HUES64 (cell line): ENCODE measurements around the gene PRAME. TPM values are rescaled to one million over a fixed set of nuclear protein-coding genes. Genes with fewer than 3 reads are reported as not detected.
"Not testable (repeated sequence)": the region's sequence is repeated elsewhere in the genome, so short reads cannot be mapped to it uniquely, and the experiment has no call there.

Experiments
- H3K27ac ChIP-seq: 2 replicates; pipeline ENCODE4 v1.7.0; 2013; ENCODE audit warnings: low read depth, low read length, inconsistent platforms
- H3K27me3 ChIP-seq: 2 replicates; pipeline ENCODE4 v1.6.1; 2013; ENCODE audit warnings: mild to moderate bottlenecking, low read length; ENCODE audit not compliant: insufficient read depth
- H3K36me3 ChIP-seq: 2 replicates; pipeline ENCODE4 v1.6.1; 2013; ENCODE audit warnings: mild to moderate bottlenecking, low read length; ENCODE audit not compliant: insufficient read depth
- H3K4me1 ChIP-seq: 2 replicates; pipeline ENCODE4 v1.6.1; 2013; ENCODE audit warnings: mild to moderate bottlenecking, low read length, moderate library complexity; ENCODE audit not compliant: insufficient read depth
- H3K4me3 ChIP-seq: 2 replicates; pipeline ENCODE4 v1.5.1; 2013; ENCODE audit warnings: mild to moderate bottlenecking, low read length, moderate library complexity
- H3K9ac ChIP-seq: 2 replicates; pipeline ENCODE4 v1.6.1; 2013; ENCODE audit warnings: mild to moderate bottlenecking, low read depth, low read length
- H3K9me3 ChIP-seq: 2 replicates; pipeline ENCODE4 v1.6.1; 2013; ENCODE audit warnings: low read depth, low read length; ENCODE audit not compliant: insufficient read depth
- WGBS: fragments of 150-250, 120-280 bp; methylation state at CpG from one replicate; pipeline ENCODE4 v1.1.7; 2013; ENCODE audit warnings: missing lambda C conversion rate; 5-methylcytosine and 5-hydroxymethylcytosine counted together
- polyA plus RNA-seq, 2 experiments: library from polyadenylated mRNA; stranded (reverse); fragments of 50-300 nt; gene quantifications; one replicate each; pipeline ENCODE4 v1.2.3, GENCODE V29; 2013

PRAME gene, protein sequence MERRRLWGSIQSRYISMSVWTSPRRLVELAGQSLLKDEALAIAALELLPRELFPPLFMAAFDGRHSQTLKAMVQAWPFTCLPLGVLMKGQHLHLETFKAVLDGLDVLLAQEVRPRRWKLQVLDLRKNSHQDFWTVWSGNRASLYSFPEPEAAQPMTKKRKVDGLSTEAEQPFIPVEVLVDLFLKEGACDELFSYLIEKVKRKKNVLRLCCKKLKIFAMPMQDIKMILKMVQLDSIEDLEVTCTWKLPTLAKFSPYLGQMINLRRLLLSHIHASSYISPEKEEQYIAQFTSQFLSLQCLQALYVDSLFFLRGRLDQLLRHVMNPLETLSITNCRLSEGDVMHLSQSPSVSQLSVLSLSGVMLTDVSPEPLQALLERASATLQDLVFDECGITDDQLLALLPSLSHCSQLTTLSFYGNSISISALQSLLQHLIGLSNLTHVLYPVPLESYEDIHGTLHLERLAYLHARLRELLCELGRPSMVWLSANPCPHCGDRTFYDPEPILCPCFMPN
- not detected for polyA plus RNA-seq (2013, experiment 1 of 2)
- 0.13 TPM for polyA plus RNA-seq (2013, experiment 2 of 2)

DNA sequence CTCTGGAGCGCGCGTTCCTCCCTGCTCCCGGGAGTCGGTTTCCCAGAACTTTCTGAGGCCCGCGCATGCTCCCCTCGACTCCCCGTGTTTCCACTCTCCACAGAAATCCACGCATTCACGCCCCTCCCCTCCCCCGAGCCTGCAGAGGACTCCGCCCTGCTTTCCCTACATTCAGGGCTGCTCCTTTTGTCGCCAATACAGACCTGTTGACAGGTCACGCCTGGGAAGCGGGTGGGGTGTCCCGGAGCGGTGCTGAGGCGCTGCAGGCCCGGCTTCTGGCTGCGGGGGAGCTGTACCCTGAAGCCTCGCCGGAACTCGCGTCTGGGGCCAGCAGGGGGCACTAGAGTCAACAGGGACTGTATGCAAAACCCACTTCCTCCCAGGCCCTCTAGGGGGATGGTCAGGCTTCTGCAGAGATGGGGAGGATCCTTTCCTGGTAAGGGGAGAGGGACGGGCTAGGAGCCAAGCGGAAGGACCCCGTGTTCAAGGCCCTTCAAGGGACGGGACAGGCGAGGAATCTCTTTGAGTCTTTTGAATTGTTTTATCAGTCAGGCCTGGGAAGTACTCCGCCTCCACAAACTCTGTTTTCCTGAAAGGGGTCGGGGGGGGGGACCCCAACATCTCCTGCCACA, at the start of gene PRAME:
TSS of gene PRAME (minus strand) at position 294 of the 632 bp plus-strand sequence. CDS start 2,433 bp downstream, outside the sequence.
- 0 out of 2 replicates have a peak, but pooled peaks cover 12% of the 10 kb centered on the region for H3K9me3 ChIP-seq
- no peak within 1 kb of the TSS for H3K4me3 ChIP-seq
- H3K27ac ChIP-seq, result no peak within 1 kb of the TSS
- H3K27me3 ChIP-seq, result peaks cover 32% of the 10 kb centered on the region
- H3K4me1 ChIP-seq, result no peaks in the 10 kb centered on the region
- no peak within 1 kb of the TSS for H3K9ac ChIP-seq
- H3K36me3 ChIP-seq, result no peaks in the 10 kb centered on the region
- 82% methylated on average over 32 of the region's 32 CpGs for WGBS

DNA sequence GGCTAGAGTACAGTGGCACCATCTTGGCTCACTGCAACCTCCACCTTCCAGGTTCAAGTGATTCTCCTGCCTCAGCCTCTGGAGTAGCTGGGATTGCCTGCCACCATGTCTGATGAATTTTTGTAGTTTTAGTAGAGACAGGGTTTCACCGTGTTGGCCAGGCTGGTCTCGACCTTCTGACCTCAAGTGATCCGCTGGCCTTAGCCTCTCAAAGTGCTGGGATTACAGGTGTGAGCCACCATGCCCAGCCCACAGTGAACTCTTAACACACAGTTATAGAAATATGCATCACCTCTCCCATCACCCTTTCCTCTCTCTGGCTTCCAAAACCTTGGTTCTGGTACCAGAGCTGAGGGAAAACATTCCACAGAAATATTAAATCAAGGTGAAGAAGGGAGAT, 49.0 kb upstream of the PRAME start:
- H3K4me1 ChIP-seq, H3K27ac ChIP-seq, H3K9ac ChIP-seq, H3K36me3 ChIP-seq, H3K9me3 ChIP-seq, H3K4me3 ChIP-seq: not testable (repeated sequence)
- H3K27me3 ChIP-seq, result peaks cover 53% of the 10 kb centered on the region
- WGBS, result 96% methylated on average over 3 of the region's 3 CpGs

DNA sequence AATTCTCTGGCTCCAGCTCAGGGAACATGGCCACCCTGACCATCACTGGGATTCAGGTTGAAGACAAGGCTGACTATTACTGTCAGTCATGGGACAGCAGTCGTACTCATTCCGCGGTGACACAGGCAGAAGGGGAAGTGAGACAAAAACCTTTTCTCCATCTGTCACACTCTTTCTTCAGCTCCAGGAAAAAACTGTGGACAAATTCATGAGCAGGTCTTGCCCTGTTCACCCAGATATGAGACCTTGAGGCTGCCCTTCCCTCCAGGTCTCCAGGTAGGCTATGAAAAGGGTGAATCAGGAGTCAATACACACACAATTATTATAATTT, 46.0 kb upstream of the PRAME start:
- WGBS, result 88% methylated on average over 3 of the region's 3 CpGs
- no peak overlapping the region for H3K9ac ChIP-seq
- no peaks in the 10 kb centered on the region for H3K4me1 ChIP-seq
- H3K4me3 ChIP-seq, result no peak overlapping the region
- no peak overlapping the region for H3K27ac ChIP-seq
- H3K9me3 ChIP-seq, result no peaks in the 10 kb centered on the region
- H3K36me3 ChIP-seq, result no peaks in the 10 kb centered on the region
- H3K27me3 ChIP-seq, result peaks cover 43% of the 10 kb centered on the region

DNA sequence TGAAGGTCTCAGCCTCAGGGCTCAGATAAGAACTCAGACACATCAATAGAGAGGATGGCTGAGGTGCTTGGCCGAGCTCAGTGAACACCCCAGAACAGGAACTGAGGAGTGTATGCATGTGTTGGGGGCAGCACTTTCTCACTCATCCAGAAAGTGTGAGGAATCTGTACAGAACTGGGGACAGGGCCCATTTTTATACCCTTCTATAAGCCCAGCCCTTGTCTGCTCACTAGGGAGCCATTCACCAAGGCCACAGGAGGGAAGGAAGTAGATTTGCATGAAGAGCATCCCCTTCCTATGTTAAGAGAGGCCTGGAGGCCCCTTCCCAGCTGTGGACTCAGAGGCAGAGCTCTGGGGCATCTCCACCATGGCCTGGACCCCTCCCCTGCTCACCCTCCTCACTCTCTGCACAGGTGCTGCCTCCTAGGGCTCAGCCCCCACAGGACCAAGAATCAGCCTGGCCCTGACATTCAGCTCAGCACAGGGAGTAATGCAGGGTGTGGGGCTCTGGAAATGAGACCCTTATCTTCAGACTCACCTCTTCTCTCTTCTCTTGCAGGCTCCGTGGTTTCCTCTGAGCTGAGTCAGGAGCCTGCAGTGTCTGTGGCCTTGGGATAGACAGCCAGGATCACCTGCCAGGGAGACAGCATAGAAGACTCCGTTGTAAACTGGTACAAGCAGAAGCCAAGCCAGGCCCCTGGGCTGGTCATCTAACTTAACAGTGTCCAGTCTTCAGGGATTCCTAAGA, 45.4 kb upstream of the PRAME start:
- Histone ChIP-seq H3K36me3 (no peaks in the 10 kb centered on the region), H3K4me1 (no peaks in the 10 kb centered on the region), H3K9ac (no peak overlapping the region), H3K27ac (no peak overlapping the region), H3K27me3 (peaks cover 43% of the 10 kb centered on the region), H3K9me3 (no peaks in the 10 kb centered on the region), H3K4me3 (no peak overlapping the region)
- 76% methylated on average over 3 of the region's 3 CpGs for WGBS

DNA sequence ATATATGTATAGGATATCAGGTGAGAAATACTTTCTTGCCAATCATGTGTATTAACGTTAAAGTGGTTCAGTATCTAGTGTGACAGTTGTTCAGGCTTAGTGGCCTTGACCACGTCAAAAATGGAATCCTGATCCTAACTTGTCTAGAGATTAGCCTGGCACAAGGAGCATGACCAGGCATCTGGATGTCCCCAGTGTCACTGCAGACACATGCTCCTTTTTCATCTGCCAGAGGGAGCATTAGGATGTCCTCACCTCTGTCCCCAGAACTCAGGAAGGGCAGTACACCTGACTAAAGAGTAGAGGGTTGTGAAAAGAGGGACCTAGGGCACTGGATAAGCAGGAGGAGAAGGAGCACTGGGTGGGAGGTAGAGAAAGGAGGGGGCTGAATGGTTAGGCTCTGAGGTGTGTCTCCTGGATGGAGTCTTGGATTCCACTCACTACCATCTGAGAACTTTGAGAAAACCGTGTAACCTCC, 44.4 kb upstream of the PRAME start:
- no peaks in the 10 kb centered on the region for H3K4me1 ChIP-seq
- peaks cover 48% of the 10 kb centered on the region for H3K27me3 ChIP-seq
- no peaks in the 10 kb centered on the region for H3K9me3 ChIP-seq
- H3K4me3 ChIP-seq, result no peak overlapping the region
- no peak overlapping the region for H3K9ac ChIP-seq
- WGBS, result 86% methylated on average over 3 of the region's 3 CpGs
- no peaks in the 10 kb centered on the region for H3K36me3 ChIP-seq
- H3K27ac ChIP-seq, result no peak overlapping the region

DNA sequence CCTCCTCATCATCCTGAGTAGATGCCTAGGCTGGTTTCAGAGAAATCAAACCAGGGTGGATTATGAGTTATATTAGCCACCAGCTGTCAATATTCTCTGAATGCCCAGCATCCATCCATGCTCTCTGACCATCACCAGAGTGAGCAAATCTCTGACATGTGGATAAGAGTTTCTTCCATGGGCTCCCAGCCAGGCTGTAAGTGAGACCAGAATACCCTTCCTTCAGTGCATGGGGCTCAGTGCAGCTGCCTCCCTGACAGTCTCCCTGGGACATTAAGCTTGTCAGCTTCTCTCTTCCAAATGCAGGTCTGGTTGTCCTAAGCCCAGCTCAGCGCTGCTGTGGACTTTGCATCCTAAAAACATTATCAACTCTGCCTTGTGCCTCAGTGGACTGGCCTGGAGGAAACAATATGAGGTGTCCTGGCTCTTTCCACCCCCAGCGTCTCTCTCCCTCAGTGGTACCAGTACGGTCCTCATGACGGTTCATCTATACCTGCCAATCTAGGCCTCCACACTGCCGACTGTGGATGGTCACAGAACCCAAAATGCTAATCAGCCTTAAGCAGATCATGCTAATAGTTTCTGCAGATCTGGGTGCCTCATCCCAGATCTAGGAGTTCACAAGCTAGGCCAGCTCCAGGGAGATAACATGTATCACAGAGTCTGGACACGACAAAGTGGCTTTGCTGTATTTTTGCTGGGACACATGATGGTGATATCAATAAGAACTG, 41.6 kb upstream of the PRAME start:
- WGBS, result 96% methylated on average over 6 of the region's 6 CpGs
- H3K9ac ChIP-seq, result no peak overlapping the region
- H3K4me1 ChIP-seq, result no peaks in the 10 kb centered on the region
- no peak overlapping the region for H3K27ac ChIP-seq
- no peaks in the 10 kb centered on the region for H3K36me3 ChIP-seq
- no peaks in the 10 kb centered on the region for H3K9me3 ChIP-seq
- peaks cover 59% of the 10 kb centered on the region for H3K27me3 ChIP-seq
- H3K4me3 ChIP-seq, result no peak overlapping the region

DNA sequence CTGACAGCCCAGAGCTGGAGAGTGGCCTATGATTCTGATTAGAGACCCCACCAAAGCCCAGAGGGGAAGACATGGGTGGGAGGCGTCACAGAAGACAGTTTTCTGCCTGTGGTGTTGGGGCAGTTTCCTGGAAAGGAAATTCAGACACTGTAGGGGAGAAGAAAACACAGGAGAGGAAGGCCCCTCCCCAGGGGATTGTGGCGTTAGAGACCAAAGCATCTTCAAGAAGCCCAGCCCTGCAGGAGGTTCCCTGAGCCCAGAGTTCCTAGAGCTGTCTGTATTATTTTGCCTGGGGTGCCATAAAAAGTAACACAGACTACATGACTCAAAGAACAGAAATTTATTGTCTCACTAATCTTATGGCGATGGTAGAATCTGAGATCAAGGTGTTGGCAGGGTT, 40.2 kb upstream of the PRAME start:
- WGBS, result 70% methylated on average over 3 of the region's 3 CpGs
- H3K27ac ChIP-seq, result no peak overlapping the region
- H3K27me3 ChIP-seq, result peaks cover 54% of the 10 kb centered on the region
- no peaks in the 10 kb centered on the region for H3K36me3 ChIP-seq
- no peak overlapping the region for H3K4me3 ChIP-seq
- no peaks in the 10 kb centered on the region for H3K4me1 ChIP-seq
- H3K9ac ChIP-seq, result no peak overlapping the region
- no peaks in the 10 kb centered on the region for H3K9me3 ChIP-seq

DNA sequence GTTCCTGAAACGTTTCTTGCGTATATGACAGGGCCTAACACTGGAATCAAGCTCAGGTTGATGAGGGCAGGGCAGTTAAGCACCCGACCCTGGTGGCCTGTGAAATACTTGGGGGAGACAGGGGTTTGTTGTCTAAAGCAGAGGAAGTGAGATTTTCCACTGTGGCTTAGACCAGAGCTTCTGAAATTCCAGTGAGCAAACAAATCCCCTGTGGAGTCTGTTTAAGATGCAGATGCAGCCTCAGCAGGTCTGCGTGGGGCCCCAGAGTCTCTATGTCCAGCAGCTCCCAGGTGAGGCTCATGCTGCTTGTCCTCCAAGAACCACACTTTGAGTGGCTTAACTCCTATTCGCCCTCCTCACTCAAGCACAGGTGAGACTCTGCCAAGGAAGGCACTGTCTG, 39.1 kb upstream of the PRAME start:
- H3K9me3 ChIP-seq, result no peaks in the 10 kb centered on the region
- peaks cover 49% of the 10 kb centered on the region for H3K27me3 ChIP-seq
- no peak overlapping the region for H3K9ac ChIP-seq
- no peaks in the 10 kb centered on the region for H3K36me3 ChIP-seq
- no peak overlapping the region for H3K27ac ChIP-seq
- H3K4me1 ChIP-seq, result no peaks in the 10 kb centered on the region
- WGBS, result 55% methylated on average over 5 of the region's 5 CpGs
- no peak overlapping the region for H3K4me3 ChIP-seq

DNA sequence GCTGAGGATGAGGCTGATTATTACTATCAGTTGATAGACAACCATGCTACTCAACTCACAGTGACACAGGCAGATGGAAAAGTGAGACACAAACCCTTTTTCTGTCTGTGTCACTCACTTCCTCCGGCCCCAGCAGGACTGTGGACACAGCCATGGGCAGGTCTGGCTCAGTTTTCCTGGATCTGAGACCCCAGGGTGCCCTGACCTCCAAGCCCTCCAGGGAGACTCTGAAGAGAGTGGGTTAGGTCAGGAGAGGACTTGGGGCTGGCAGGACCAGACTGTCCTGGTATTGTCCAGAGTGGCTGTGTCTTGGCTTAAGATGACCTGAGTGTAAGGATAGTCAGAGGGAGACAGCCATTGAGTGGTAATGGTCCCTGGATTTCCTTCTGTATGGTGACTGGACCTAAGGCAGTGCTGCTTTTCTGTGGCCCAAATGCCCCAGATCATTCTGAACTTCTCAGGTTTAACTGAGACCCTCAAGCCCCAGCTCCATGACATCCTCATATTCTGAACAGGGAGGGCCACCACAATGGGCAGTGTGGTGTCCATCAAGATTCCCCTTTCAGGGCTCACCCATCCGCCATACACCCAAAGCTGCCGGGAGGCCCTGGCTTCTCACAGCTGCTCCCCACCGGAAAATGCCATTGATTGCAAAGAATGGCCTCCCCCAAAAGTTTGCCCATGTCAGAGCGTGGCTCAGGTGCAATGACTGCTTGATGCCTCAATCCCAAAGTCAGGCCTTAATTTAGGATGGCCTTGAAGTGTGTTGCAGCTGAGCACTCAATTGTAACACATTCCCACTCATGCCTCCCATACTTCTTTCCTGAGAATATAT, 36.2 kb upstream of the PRAME start:
- H3K9ac ChIP-seq, result no peak overlapping the region
- peaks cover 57% of the 10 kb centered on the region for H3K27me3 ChIP-seq
- no peaks in the 10 kb centered on the region for H3K36me3 ChIP-seq
- 82% methylated on average over 5 of the region's 5 CpGs for WGBS
- no peaks in the 10 kb centered on the region for H3K9me3 ChIP-seq
- H3K27ac ChIP-seq, result no peak overlapping the region
- no peak overlapping the region for H3K4me3 ChIP-seq
- no peaks in the 10 kb centered on the region for H3K4me1 ChIP-seq
